ENCODE measurements around the gene BICD1.
"Not testable (repeated sequence)": the region's sequence is repeated elsewhere in the genome, so short reads cannot be mapped to it uniquely, and the experiment has no call there.

The BICD1 gene

DNA sequence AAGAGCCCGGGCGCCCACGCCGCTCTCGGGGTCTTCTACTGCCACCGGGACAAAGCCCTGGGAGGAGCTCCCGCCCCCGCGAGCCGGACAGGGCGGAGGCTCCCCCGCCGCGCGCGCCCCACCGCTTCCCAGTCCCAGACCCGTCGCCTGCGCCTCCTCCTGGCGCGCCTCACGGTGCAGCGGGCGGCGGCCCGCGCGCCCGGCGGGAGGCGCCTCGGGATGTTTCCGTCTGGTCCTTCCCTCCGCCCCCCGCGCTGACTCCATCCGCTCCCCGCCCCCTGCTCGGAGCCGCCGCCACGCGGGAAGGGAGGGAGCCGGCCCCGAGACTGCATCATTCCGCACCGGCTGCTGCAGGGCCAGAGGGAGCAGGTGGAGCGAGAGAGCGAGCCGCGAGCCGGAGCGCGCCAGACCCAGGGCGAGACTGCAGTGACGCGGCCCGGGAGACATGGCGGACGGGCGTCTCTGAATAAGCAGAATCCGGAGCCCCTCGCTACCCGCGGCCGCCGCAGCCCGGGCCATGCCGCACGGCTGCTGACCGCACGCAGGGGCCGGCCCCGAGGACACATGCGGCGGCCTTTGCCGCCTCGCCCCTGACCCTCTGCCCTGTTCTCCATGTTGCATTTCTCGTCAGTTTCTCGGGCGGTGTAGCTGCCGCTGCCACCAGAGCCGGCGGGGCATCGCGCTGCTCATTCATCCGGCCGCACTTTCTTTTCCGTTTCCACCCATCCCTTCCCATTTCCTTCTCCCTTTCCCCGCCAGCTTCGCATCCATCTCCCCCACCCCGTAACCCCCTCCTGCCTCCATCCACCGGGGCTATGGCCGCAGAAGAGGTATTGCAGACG is at the start of gene BICD1:
BICD1 (plus strand) TSS at position 331 of the 842 bp plus-strand sequence; CDS start at position 816, 485 bp downstream.
- peak; percentile 70 for DNase-seq (ENCODE audit: low read depth)

DNA sequence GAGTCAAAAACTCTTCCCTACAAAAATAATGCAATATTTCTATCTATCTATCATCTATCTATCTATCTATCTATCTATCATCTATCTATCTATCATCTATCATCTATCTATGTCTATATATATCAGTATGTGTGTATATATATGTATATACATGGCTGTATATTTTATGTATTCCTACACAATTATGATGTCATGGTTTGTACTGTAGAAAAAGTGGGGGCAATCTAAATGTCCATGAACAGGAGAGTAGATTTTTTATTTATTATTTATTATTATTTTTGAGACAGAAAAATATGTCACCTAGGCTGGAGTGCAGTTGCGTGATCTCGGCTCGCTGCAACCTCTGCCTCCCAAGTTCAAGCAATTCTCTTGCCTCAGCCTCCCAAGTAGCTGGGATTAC is 45.6 kb upstream of the BICD1 start:
- no peak for DNase-seq (ENCODE audit: low read depth)

DNA sequence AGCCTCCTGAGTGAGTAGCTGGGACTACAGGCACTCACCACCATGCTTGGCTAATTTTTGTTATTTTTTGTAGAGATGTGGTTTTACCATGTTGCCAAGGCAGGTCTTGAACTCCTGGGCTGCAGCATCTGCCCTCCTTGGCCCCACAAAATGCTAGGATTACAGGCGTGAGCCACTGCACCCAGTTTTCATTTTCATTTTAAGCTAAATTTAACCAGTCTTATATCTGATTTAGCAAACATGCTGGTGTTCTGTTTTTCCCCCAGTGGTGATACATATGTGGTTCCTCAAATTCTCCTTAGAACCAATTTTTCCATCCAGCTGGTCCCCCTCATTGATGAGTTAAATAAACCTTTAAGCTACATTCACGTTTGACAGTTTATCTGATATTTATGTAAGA is 43.8 kb upstream of the BICD1 start:
- DNase-seq (ENCODE audit: low read depth): no peak

DNA sequence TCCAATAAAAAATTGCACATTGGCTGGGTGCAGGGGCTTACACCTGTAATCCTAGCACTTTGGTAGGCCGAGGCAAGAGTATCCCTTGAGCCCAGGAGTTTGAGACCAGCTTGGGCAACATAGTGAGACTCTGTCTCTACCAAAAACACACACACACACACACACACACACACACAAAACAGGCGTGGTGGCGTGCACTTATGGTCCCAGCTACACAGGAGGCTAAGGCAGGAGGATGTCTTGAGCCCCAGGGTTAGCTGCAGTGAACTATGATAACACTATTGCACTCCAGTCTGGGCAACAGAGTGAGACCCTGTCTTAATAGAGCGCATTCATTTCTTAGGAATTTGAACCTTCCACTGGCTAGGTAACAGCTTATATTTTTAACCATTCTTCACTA is 42.9 kb upstream of the BICD1 start:
- no peak for DNase-seq (ENCODE audit: low read depth)

DNA sequence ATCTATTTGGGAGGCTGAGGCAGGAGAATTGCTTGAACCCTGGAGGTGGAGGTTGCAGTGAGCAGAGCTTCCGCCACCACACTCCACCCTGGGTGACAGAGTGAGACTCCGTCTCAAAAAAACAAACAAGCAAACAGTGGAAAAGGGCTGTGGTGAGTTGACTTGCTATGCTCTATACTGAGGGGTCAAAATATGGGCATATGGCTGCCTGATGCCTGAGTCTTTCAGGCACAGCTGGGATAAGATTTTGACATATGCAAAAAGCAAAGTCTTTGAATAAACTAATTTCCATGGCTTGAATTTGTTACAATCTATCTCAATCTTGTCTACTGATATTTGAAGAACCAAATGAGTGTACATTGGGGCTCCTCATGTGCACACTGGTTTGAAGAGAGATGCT is 40.4 kb upstream of the BICD1 start:
- no peak for DNase-seq (ENCODE audit: low read depth)

DNA sequence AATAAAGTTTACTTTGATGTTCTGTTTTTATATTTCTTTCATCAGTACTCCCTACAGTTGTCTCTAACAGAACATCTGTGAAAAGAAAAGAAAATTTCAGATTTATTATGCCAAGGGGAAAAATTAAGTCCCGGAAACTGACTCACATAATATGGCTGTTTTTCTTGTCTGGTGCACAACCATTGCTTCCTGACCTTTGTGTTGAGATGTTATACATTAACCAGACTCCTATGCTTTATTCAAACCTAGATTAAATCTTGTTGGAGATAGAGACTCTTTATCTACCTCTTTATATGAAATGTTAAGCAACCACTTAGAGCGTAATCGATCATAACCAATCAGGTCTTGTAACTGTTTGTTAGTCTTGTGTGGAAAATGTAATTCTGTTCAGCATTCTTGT is 37.6 kb upstream of the BICD1 start:
- no peak for DNase-seq (ENCODE audit: low read depth)

DNA sequence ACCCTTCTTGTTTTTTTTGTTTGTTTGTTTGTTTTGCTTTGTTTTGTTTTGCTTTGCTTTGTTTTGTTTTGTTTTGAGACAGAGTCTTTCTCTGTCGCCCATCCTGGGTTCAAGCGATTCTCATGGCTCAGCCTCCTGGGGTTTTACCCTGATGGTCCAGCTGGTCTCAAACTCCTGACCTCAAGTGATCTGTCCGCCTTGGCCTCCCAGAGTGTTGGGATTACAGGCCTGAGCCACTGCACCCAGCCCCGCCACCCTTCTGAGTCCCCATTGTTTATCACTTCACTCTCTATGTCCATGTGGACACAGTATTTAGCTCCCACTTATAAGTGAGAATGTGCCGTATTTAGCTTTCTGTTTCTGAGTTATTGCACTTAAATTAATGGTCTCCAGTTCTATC is 36.9 kb upstream of the BICD1 start:
- DNase-seq (ENCODE audit: low read depth): no peak

DNA sequence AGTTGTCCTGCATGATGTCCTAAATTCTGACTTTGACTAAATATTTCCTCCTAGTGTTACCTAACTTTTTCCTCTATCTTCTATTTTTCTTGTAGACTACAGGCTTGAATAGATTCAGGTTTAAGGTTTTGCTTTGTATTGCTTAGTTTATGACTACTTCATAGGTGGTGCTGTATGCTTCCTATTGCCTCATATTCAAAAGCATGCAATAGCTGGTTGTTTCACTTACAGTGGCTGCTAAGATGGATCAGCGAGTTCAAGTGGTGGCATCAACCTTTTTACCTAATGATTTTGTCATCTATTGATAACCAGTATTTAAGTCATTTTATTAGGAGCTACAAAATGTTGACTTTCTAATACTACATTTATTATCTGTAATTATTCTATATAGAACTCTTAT is 36.3 kb upstream of the BICD1 start:
- no peak for DNase-seq (ENCODE audit: low read depth)

DNA sequence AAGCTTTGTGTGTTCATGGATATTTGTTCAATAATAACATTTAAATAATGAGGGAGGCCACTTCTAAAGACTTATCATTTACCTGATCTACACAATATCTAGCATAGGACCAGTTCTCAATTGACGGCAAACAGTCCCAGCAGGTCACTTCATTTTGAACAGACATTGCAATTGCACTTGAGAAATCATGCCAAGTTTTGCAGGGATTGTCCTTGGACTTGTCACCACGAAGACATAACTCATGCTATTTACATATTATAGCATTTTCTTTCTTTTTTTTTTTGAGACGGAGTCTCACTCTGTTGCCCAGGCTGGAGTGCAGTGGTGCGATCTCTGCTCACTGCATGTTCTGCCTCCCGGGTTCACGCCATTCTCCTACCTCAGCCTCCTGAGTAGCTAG is 34.5 kb upstream of the BICD1 start:
- DNase-seq (ENCODE audit: low read depth): no peak

DNA sequence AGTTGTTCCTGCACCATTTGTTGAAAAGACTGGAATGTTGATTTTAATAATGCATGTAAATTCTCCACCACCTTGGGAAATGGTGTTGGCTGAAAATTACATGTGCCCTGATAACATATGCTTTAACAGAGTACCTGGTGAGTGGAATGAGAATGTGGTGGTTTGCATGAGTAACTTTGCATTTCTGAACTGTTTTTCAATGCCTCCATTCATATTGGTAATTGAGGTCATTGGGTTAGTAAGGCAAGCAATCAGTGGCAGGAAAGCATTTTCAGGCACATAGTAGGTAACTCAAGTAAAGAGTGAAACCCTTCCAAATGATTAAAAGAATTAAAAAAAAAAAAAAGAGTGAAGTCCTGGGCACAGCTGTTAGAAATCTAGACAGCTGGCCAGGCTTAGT is 32.2 kb upstream of the BICD1 start:
- DNase-seq (ENCODE audit: low read depth): no peak

DNA sequence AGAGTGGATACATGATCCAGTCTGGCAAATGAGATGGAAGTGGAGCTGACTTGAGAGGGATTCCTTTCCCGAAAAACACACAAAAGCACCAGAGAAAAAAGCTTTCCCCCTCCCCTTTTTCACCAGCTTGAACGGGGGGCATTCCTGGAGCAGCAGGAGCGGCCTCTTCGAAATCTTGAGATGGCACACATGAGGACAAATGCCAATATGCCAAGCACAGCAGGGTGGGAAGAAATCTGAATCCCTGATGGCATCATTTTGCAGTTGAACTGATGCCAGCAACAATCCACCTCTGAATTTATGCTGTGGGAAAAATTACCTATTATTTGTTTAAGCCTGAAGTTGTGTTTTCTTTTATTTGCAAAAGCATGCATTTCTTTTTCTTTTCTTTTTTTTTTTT is 29.7 kb upstream of the BICD1 start:
- DNase-seq (ENCODE audit: low read depth): no peak

DNA sequence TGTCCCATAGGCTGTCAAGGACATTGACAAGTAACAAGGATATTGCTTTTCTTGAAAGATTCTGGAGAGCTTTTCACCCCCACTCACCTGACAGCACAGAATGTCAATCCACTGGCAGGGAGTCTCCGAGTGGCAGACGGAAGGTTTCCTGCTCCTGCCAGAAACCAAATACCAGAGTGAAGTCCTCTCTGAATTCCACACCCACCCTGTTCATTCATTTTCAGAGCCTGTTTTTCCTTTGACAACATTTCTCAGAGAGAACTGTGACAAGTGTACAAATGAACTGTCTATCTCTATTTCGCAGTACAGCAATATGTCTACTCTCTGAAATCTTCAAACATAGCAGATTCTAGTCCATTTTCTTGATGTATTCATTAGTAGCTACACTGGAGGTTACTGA is 26.2 kb upstream of the BICD1 start:
- DNase-seq (ENCODE audit: low read depth): no peak

DNA sequence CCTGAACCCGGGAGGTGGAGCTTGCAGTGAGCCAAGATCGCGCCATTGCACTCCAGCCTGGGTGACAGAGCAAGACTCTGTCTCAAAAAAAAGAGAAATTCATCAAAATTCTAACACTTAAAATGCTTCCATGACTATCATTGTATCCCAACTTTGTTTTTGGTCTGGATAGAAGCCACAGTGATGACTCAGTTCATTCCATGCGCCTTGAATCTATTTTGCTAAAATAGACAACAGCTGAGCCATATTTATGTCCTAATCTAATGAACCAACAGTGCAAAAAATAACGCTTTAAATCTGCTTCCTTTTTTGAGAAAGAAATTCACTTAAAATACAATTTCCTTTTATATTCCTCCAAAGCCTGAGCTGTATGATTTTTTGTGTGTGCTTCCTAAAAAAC is 23.2 kb upstream of the BICD1 start:
- no peak for DNase-seq (ENCODE audit: low read depth)

DNA sequence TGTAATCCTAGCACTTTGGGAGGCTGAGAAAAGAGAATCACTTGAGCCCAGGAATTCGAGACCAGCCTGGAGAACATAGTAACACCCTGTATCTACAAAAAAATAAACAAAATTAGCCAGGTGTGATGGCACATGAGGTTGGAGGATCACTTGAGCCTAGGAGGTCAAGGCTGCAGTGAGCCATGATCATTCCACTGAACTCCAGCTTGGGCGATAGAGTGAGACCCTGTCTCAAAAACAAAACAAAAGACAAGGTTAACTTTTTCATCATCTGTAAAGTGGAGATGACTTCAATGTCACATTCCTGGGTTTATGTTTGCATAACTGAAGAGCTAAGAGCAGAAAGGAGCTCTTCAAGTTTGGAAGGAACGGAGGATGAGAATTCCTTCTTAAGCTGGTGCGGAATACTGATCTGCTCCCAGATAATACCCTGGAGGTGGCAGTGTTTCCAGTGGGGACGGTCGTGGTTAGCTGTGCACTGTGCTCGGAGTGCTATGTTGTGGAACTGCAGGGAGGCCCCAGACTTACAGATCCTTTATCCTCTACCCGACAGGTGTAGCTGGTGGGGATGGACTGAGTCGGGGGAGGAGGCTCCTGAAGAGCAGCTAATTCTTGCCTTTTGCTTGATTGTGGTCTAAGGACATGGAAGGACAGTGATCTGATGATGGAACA is 22.5 kb upstream of the BICD1 start:
- no peak for DNase-seq (ENCODE audit: low read depth)

DNA sequence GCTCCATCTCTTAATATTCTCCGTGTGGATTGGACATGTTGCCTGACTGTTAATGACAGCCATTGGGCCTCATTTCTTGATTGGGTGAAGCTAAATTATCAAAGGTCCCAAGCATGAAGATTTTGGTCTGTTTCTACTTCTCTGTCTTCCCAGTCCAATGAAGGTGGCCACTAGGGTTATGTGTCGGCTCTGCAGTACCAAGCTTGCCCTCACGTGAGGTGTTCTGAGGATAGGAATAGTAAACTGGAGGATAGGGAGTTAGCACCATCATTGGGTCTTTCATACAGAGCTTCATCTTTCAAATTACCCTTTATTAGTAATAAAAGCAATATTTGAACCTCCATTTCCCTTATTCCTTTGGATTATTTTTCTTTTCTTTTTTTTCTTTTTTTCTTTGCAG is 21.9 kb upstream of the BICD1 start:
- DNase-seq (ENCODE audit: low read depth): no peak

DNA sequence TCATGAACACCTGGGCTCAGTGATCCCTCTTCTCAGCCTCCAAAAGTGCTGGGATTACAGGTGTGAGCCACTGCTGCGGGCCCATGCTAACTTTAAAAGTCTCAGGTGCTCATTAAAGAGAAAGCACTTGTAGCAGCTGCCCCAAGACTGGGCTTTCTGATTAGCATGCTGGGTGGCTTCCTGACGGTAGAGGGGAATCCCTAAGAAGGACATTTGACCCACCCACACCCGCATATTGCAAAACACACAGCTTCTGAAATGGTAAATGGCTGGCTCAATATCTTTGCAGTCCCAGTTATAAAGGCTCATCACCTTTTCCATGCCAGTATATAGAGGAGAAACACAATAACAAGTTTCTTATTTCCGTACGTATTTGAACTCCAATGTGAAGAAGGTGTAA is 19.3 kb upstream of the BICD1 start:
- DNase-seq (ENCODE audit: low read depth): no peak

DNA sequence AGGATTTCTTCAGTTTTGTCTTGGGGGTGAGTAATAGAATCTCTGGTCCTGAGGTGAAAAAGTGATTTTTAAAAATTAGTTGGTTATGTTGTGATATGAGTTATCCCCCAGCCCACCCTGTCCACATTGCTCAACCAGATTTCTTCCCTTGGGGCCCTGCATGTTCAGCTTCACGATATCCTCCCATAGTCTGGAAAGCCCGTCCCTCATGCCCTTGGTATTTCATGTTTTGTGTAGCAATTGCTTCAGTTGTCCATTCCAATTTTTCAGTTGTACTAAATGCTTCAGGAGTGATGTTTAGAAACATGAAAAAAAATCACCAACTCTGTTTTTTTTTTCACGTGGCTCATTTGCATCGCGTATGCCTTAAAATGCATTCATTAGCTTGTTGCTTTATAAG is 17.5 kb upstream of the BICD1 start:
- DNase-seq (ENCODE audit: low read depth): no peak

DNA sequence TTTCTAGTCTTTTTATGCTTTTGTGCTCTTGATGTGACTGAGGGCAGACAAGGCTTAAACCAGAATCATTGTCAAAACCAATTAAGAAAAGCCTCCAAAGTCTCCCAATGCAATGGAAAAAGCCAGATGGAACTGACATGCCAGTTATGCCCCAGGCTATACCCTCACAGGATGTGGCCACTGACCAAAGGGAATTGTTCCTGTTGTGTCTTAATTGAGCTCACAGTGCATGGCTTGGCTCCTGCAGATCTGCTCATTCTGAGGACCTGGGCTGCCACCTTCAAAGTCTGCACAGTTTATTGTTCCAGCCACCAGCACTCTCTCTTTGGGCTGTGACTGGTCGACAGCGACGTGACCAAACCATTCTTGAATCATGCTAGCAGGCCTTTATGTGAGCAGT is 17.1 kb upstream of the BICD1 start:
- no peak for DNase-seq (ENCODE audit: low read depth)

DNA sequence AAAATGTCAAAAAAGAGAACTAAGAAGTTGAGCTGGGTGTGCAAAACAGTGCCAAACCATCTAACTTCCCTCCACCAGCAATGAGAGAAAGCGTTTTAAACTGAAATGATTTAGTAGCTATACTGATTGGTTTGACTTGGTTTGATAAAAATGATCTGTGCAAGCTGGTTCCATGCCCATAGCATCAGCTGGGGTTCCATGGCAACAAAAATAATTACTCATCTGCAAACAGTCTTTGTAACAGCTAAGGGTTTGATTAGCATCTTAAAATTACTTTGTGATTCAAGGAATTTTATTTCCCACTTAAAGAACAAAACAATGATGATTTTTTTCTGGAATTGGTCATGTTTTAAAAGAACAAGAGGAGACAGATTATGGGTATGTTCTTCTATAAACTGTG is 15.0 kb upstream of the BICD1 start:
- no peak for DNase-seq (ENCODE audit: low read depth)

DNA sequence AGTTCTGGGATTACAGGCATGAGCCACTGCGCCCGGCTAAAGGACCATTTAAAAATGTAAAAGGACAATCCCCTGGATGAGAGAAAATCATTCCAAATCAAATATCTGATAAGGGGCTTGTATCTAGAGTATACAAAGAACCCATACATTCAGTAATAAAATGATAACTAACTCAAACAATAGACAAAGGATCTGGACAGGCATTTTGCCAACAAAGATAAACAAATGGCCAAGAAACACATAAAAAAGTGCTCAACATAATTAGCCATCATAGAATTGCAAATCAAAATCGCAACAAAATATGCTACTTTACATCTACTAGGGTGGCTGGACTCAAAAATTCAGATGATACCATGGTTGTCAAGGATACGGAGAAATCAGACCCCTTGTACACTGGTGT is 8.5 kb upstream of the BICD1 start:
- DNase-seq (ENCODE audit: low read depth): no peak

DNA sequence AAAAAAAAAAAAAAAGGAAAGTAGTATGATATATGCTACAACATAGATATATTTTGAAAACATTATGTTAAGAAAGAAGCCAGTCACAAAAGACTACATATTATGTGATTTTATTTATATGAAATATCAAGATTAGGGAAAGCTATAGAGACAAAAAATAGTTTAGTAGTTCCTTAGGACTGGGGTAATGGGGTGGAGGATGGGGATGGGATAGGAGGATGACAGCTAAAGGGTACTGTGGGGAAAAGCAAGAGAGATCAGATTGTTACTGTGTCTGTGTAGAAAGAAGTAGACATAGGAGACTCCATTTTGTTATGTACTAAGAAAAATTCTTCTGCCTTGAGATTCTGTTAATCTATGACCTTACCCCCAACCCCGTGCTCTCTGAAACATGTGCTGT is 7.4 kb upstream of the BICD1 start:
- DNase-seq (ENCODE audit: low read depth): not testable (repeated sequence)

DNA sequence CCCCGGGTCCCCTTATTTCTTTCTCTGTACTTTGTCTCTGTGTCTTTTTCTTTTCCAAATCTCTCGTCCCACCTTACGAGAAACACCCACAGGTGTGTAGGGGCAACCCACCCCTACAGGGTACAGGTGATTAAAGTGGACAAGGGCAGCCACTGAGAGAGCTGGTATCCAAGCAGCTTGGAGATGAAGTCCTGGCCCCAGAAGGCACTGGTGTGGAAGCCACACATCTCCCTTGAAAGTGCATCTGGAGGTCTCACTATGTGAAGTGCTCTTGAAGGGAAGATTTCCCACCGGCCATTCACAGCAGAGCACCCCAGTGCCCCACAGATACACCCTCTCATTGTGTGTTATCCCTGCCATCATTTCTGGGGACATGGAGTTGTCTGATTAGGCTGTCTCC is 6.3 kb upstream of the BICD1 start:
- no peak for DNase-seq (ENCODE audit: low read depth)

DNA sequence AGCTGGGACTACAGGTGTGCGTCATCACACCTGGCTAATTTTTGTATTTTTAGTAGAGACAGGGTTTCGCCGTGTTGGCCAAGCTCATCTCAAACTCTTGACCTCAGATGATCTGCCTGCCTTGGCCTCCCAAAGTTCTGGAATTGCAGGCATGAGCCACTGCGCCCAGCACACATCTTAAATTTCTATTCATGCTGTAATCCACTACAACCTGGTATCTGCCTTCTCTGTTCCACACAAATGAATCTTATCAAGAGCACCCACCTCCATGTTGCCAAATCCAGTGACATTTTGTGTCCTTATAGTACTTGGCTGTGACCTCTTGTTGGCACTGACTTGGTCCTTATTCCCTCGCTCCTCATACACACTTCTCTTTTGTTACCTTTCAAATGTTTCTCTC is 5.8 kb upstream of the BICD1 start:
- no peak for DNase-seq (ENCODE audit: low read depth)

DNA sequence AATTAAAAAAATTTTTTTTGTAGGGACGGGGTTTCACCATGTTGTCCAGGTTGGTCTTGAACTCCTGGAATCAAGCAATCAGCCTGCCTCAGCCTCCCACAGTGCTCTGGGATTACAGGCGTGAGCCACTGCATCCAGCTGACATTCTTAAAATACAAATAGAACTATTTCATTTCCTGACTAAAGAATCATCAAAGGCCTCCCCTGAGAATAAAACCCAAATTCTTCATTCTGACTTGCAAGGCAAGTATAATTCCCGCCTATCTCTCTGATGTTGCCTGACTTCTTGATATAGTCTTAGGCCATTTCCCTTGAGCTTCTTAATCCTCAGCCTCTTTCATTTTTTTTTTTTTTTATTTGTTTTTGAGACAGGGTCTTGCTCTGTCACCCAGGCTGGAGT is 4.4 kb upstream of the BICD1 start:
- DNase-seq (ENCODE audit: low read depth): no peak
